GM21526 (cell line): Measurements from ENCODE around the gene PADI2.
A peak's percentile ranks its signal among the peaks of the same experiment; 100 is the strongest.
"Not testable (repeated sequence)": the region's sequence is repeated elsewhere in the genome, so short reads cannot be mapped to it uniquely, and the experiment has no call there.

Experiments
- ATAC-seq: cut with Tn5 transposase; IDR thresholded peaks from one replicate; pipeline ENCODE4 v1.9.1; 2021; ENCODE audit warnings: moderate library complexity; ENCODE audit not compliant: unreplicated experiment, low FRiP score

PADI2 gene

GRCh38 chr1:17062751-17063150 is 56.5 kb downstream of the PADI2 start:
- ATAC-seq: not testable (repeated sequence)

- ATAC-seq: no peak
Measured at GRCh38 chr1:17061892-17062291, 57.4 kb downstream of the PADI2 start.

GRCh38 chr1:17061486-17061885 is 57.8 kb downstream of the PADI2 start:
- no peak for ATAC-seq

GRCh38 chr1:17060306-17060749 is 58.9 kb downstream of the PADI2 start:
- no peak for ATAC-seq

GRCh38 chr1:17059391-17060305 is 59.6 kb downstream of the PADI2 start:
- ATAC-seq: no peak

- ATAC-seq: no peak
Measured at GRCh38 chr1:17056551-17056950, 62.7 kb downstream of the PADI2 start.

GRCh38 chr1:17055801-17056200 is 63.5 kb downstream of the PADI2 start:
- no peak for ATAC-seq

- peak; percentile 95 for ATAC-seq
Measured at GRCh38 chr1:17053685-17054410, 65.4 kb downstream of the PADI2 start, which contains the start of gene SDHB. Gene SDHB, minus strand, starts transcription at chr1:17054032. Its CDS starts 13 bp downstream, at chr1:17054019.

GRCh38 chr1:17053086-17053684 is 66.1 kb downstream of the PADI2 start:
- ATAC-seq: no peak

- ATAC-seq: no peak
Measured at GRCh38 chr1:17052641-17053040, 66.6 kb downstream of the PADI2 start.

- ATAC-seq: no peak
Measured at GRCh38 chr1:17052038-17052437, 67.2 kb downstream of the PADI2 start.

- no peak for ATAC-seq
Measured at GRCh38 chr1:17047924-17048323, 71.3 kb downstream of the PADI2 start.

GRCh38 chr1:17046334-17046657 is 73.0 kb downstream of the PADI2 start:
- ATAC-seq: no peak

GRCh38 chr1:17045634-17046333 is 73.5 kb downstream of the PADI2 start:
- no peak for ATAC-seq

GRCh38 chr1:17045150-17045549 is 74.1 kb downstream of the PADI2 start:
- no peak for ATAC-seq

GRCh38 chr1:17043676-17044075 is 75.6 kb downstream of the PADI2 start:
- ATAC-seq: no peak

- ATAC-seq: no peak
Measured at GRCh38 chr1:17040135-17040534, 79.1 kb downstream of the PADI2 start.

GRCh38 chr1:17039522-17039921 is 79.7 kb downstream of the PADI2 start:
- ATAC-seq: no peak

- ATAC-seq: no peak
Measured at GRCh38 chr1:17033481-17033880, 85.8 kb downstream of the PADI2 start.

GRCh38 chr1:17032741-17033140 is 86.5 kb downstream of the PADI2 start:
- ATAC-seq: no peak

GRCh38 chr1:17031436-17031835 is 87.8 kb downstream of the PADI2 start:
- ATAC-seq: no peak
